ENCODE results near the gene SMARCAL1. TPM values are rescaled to one million over a fixed set of nuclear protein-coding genes. Genes with fewer than 3 reads are reported as not detected.

The SMARCAL1 gene
- total RNA-seq, 1 experiment from 2014 or later, result 24.1 TPM

DNA sequence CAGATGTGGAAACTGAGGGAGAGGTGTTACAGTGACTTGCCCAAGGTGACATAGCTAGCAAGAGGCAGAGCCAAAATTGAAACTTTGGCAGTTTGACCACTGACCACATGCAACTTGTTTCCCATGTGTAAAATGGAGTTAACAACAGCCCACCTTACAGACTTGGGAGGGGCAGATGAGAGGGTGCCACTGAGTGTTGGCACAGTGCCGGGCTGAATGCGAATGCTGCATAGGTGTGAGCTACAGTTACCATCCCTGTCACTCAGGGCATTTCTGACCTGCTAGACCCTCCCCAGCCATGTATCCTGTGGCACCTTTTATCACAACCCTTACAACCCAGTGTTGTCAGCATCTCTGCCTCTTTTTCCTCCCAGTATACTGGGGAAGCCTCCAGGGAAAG, 10.8 kb downstream of the SMARCAL1 start:
- DNase-seq, result no peak
- CTCF ChIA-PET, result no interaction called here
- Histone ChIP-seq H3K27me3 (replicated peaks; ENCODE audit: control insufficient read depth, insufficient read depth, low read length) (no peaks in the 10 kb centered on the region), H3K9me3 (peaks cover 12% of the 10 kb centered on the region), H3K36me3 (ENCODE audit: control insufficient read depth, insufficient read depth, low read length) (peaks cover 3% of the 10 kb centered on the region), H3K4me3 (ENCODE audit: low read depth, low read length) (no peak overlapping the region), H3K4me1 (no peaks in the 10 kb centered on the region)
- intact Hi-C loops (cut with micrococcal nuclease; ENCODE audit: unreplicated experiment), result no loop called here
- Mint-ChIP-seq H3K4me3 (ENCODE audit: unreplicated experiment) (no peak overlapping the region), H3K36me3 (ENCODE audit: insufficient read depth, unreplicated experiment) (peaks cover 47% of the 10 kb centered on the region), H3K27ac (ENCODE audit: unreplicated experiment) (no peak overlapping the region), H3K9me3 (ENCODE audit: unreplicated experiment) (no peaks in the 10 kb centered on the region), H3K27me3 (ENCODE audit: insufficient read depth, unreplicated experiment) (no peaks in the 10 kb centered on the region), H3K4me1 (ENCODE audit: low read depth, unreplicated experiment) (no peaks in the 10 kb centered on the region)
- BruUV-seq (replicated peaks), result no TSS peak
- POLR2A ChIA-PET, result no interaction called here
- TF ChIP-seq, protein P1, sequence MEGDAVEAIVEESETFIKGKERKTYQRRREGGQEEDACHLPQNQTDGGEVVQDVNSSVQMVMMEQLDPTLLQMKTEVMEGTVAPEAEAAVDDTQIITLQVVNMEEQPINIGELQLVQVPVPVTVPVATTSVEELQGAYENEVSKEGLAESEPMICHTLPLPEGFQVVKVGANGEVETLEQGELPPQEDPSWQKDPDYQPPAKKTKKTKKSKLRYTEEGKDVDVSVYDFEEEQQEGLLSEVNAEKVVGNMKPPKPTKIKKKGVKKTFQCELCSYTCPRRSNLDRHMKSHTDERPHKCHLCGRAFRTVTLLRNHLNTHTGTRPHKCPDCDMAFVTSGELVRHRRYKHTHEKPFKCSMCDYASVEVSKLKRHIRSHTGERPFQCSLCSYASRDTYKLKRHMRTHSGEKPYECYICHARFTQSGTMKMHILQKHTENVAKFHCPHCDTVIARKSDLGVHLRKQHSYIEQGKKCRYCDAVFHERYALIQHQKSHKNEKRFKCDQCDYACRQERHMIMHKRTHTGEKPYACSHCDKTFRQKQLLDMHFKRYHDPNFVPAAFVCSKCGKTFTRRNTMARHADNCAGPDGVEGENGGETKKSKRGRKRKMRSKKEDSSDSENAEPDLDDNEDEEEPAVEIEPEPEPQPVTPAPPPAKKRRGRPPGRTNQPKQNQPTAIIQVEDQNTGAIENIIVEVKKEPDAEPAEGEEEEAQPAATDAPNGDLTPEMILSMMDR (IDR thresholded peaks at IDR 0.05; ENCODE audit: insufficient read depth in 1 of 2, low read depth in 1 of 2, low read length in 1 of 2, severe bottlenecking in 1 of 2, unreplicated experiment in 1 of 2), result no peak

DNA sequence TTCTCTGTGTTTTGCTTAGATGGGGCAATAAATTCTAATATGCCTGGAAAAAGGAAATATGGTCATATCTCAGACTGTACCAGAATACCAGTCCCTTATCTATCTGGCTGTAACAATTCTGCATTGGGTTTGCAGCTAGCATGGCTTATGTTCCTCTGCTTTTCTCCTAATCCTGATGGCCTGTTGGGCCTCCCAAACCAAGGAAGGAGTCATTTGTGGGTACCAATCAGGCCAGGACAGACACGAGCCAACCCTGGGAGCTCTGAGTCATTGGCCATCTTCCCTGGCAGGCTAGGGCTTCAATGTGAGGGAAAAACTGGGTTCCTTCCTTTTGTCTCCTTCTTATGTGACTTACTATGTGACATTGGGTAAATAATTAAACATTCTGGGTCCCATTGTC, 12.0 kb downstream of the SMARCAL1 start:
- CTCF ChIA-PET, result no interaction called here
- H3K27ac Mint-ChIP-seq (ENCODE audit: unreplicated experiment), result no peak overlapping the region
- DNase-seq, result no peak

GRCh38 chr2:216425008-216425787, 12.9 kb downstream of the SMARCAL1 start:
- TF ChIP-seq, protein P1 (IDR thresholded peaks at IDR 0.05; ENCODE audit: insufficient read depth in 1 of 2, low read depth in 1 of 2, low read length in 1 of 2, severe bottlenecking in 1 of 2, unreplicated experiment in 1 of 2), result no peak
- Histone ChIP-seq H3K9me3 (peaks cover 12% of the 10 kb centered on the region), H3K27me3 (replicated peaks; ENCODE audit: control insufficient read depth, insufficient read depth, low read length) (no peaks in the 10 kb centered on the region), H3K4me1 (no peaks in the 10 kb centered on the region), H3K36me3 (ENCODE audit: control insufficient read depth, insufficient read depth, low read length) (peaks cover 3% of the 10 kb centered on the region), H3K4me3 (ENCODE audit: low read depth, low read length) (no peak overlapping the region)
- no peaks in the 10 kb centered on the region for H3K27me3 Mint-ChIP-seq (ENCODE audit: insufficient read depth, unreplicated experiment)
- intact Hi-C loops (cut with micrococcal nuclease; ENCODE audit: unreplicated experiment), result no loop called here
- no TSS peak for BruUV-seq (replicated peaks)
- H3K4me3 Mint-ChIP-seq (ENCODE audit: unreplicated experiment), result no peak overlapping the region
- H3K4me1 Mint-ChIP-seq (ENCODE audit: low read depth, unreplicated experiment), result no peaks in the 10 kb centered on the region
- peaks cover 43% of the 10 kb centered on the region for H3K36me3 Mint-ChIP-seq (ENCODE audit: insufficient read depth, unreplicated experiment)
- no peaks in the 10 kb centered on the region for H3K9me3 Mint-ChIP-seq (ENCODE audit: unreplicated experiment)
- ChIA-PET POLR2A (no interaction called here), CTCF (no interaction called here)
- no peak overlapping the region for H3K27ac Mint-ChIP-seq (ENCODE audit: unreplicated experiment)
- DNase-seq, result no peak

More for the DNA sequence above, 12.0 kb downstream of the SMARCAL1 start:
- Histone ChIP-seq H3K4me1 (no peaks in the 10 kb centered on the region), H3K36me3 (ENCODE audit: control insufficient read depth, insufficient read depth, low read length) (peaks cover 3% of the 10 kb centered on the region), H3K4me3 (ENCODE audit: low read depth, low read length) (no peak overlapping the region), H3K27me3 (replicated peaks; ENCODE audit: control insufficient read depth, insufficient read depth, low read length) (no peaks in the 10 kb centered on the region), H3K9me3 (peaks cover 12% of the 10 kb centered on the region)
- TF ChIP-seq, protein P1 (IDR thresholded peaks at IDR 0.05; ENCODE audit: insufficient read depth in 1 of 2, low read depth in 1 of 2, low read length in 1 of 2, severe bottlenecking in 1 of 2, unreplicated experiment in 1 of 2), result no peak
- intact Hi-C loops (cut with micrococcal nuclease; ENCODE audit: unreplicated experiment), result no loop called here
- no peaks in the 10 kb centered on the region for H3K27me3 Mint-ChIP-seq (ENCODE audit: insufficient read depth, unreplicated experiment)
- POLR2A ChIA-PET, result no interaction called here
- peaks cover 47% of the 10 kb centered on the region for H3K36me3 Mint-ChIP-seq (ENCODE audit: insufficient read depth, unreplicated experiment)
- no peaks in the 10 kb centered on the region for H3K9me3 Mint-ChIP-seq (ENCODE audit: unreplicated experiment)
- H3K4me3 Mint-ChIP-seq (ENCODE audit: unreplicated experiment), result no peak overlapping the region
- BruUV-seq (replicated peaks), result no TSS peak
- H3K4me1 Mint-ChIP-seq (ENCODE audit: low read depth, unreplicated experiment), result no peaks in the 10 kb centered on the region
